HS-5 (cell line): ENCODE data around the gene PDE3B.
"Not testable (repeated sequence)": the region's sequence is repeated elsewhere in the genome, so short reads cannot be mapped to it uniquely, and the experiment has no call there.

Experiments used
- DNase-seq: peaks from one replicate; pipeline ENCODE4 v3.0.0-alpha.2; 2012; ENCODE audit warnings: low read depth

The PDE3B gene

GRCh38 chr11:14677146-14677545 is 33.5 kb downstream of the PDE3B start:
- DNase-seq = no peak

DNA sequence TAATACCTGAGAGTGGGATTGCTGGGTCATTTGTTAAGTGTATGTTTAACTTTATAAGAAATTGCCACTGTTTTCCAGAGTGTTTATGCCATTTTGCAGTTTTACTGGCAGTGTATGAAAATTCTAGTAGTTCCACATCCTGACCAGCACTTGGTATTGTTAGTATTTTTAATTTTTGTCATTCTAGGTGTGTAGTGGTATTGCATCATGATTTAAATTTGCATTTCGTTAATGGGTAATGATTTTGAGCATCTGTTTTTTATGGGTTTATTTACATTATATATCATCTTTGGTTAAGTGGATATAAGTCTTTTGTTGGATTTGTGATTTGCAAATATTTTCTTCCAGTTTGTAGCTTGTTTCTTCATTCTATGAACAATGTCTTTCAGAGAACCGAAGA is 34.7 kb downstream of the PDE3B start:
- no peak for DNase-seq

DNA sequence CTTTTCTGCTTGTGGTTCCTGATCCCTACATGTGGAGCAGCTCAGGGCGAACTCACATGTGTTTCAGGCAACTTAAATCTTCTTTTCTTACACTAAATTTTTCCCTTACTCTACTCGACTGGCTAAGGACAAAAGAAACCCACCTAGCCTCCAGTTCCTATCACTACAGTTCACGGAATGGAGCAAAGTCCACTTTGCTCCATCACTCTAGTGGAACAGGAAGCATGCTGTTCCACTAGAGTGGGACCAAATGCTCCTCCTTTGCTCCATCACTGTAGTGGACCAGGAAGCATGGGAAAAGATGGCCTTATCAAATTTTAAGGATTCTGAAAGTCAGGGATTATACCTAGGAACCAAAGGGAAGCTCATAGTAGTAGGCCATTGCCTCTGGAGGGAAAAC is 36.1 kb downstream of the PDE3B start:
- no peak for DNase-seq

GRCh38 chr11:14684234-14684915 is 40.8 kb downstream of the PDE3B start:
- DNase-seq = not testable (repeated sequence)

DNA sequence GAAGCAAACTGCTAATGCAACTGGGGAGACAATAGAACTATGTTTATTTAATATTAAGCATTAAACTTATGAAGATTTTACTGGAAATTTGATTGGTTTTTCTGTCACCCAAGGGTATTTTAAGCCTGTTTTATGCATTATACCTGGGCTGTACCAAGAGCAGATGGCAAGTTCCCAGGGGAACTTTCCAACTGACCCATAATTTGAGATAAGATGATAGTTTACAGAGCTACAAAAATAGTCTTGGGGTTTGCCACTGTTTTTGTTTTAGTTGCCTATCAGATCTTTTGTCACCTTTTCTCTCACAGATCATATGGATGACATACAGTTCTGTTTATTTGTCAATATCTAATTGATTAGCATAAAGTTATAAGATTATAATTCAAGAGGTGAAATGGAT is 43.9 kb downstream of the PDE3B start:
- DNase-seq = no peak

- DNase-seq = no peak
Observed at GRCh38 chr11:14687943-14688627, 44.5 kb downstream of the PDE3B start.

- DNase-seq = not testable (repeated sequence)
Observed at GRCh38 chr11:14695656-14696055, 52.1 kb downstream of the PDE3B start.

DNA sequence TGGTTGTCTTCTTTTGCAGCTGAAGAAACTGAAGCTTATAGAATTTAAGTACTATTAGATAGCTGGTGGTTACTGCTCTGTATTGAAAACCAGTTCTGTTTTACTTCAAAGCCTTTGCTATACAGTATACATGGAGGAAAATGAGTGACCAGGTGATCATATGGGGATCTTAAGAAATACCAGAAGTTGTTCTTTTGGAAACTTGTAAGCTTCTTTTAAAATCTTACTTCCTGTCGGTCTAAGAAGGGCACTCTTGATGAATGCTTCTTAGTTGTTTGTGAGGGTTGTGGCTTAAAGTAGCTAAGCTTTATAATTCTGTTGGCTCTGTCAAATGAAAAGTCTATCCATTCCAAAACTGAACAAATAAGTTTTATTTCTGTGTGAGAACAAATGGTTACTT is 55.2 kb downstream of the PDE3B start:
- DNase-seq = no peak

DNA sequence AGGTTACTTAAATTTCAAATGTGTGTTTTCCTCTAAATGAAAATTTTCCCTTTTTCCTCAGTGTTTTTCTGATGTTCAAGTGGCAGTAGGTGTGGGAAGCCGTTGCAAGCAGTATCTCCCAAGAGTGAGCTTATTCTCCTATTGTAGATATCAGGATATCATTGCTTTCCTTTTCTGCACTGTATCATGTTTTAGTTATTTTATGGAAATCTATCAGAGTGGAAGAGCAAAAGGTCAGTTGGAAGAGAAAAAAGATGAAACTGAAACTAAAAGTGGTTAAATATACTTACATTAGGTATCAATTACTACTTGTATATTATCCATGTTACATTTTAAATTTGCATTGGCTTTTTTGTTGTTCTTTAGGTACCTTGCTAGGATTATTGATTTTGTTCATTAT is 57.0 kb downstream of the PDE3B start:
- no peak for DNase-seq

DNA sequence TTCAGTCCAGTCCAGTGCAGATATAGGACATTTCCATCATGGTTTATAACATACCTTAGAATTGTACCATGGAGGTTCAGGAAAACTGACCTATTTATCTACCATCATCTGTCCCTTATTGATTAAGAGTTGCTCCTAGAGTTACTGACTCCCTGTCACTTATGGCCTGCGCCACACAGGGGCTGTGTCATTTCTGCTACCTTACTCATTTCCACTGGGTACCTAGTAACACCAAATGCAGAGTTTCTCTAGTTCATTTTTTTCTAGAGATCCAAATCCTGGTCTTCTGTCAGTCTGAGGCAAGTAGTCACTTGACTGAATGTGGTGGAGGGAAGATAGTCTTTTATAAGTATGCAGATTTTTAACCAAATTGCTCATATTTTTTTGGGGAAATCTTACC is 59.2 kb downstream of the PDE3B start:
- DNase-seq = no peak

DNA sequence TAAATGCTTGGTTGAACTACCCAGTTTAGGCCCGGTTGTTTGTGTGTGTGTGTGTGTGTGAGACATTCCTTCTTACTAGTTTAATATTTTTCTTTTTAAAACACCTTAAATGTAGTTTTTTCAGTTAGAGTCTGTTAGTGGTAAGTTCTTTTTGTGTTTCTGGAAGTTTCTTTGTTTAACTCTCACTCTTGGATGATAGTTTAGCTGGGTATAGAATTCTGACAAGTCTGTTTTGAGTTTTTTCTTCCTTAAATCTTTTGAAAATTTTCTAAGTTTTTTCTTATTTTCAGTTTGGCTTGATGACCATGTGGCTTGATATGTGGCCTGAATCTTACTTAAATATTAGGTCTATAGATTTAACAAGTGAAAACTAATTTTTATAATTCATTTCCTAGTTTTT is 60.1 kb downstream of the PDE3B start:
- no peak for DNase-seq

GRCh38 chr11:14705067-14705466 is 61.5 kb downstream of the PDE3B start:
- no peak for DNase-seq

- DNase-seq = no peak
Observed at GRCh38 chr11:14713496-14714244, 70.1 kb downstream of the PDE3B start.

DNA sequence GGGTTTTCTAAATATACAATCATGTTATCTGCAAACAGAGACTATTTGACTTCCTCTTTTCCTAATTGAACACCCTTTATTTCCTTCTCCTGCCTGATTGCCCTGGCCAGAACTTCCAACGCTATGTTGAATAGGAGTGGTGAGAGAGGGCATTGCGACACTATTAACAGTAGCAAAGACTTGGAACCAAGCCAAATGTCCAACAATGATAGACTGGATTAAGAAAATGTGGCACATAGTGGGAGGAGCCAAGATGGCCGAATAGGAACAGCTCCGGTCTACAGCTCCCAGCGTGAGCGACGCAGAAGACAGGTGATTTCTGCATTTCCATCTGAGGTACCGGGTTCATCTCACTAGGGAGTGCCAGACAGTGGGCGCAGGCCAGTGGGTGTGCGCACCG is 72.1 kb downstream of the PDE3B start:
- not testable (repeated sequence) for DNase-seq

DNA sequence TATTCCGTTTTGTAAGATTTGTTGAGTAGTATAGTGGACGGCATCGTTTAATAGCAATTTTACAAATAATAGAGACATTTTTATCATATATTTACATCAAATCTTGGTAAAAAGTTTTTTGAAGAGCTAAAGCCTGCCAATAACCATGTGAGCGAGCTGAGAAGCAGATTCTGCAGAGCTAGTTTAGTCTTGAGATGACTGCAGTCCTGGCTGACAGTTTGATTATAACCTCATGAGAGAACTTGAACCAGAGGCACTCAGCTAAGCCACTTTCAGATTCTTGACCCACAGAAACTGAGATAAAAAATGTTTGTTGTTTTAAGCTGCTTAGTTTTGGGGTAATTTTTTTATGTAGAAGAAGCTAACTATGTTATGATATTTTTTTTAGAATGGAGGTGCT is 78.9 kb downstream of the PDE3B start:
- no peak for DNase-seq

DNA sequence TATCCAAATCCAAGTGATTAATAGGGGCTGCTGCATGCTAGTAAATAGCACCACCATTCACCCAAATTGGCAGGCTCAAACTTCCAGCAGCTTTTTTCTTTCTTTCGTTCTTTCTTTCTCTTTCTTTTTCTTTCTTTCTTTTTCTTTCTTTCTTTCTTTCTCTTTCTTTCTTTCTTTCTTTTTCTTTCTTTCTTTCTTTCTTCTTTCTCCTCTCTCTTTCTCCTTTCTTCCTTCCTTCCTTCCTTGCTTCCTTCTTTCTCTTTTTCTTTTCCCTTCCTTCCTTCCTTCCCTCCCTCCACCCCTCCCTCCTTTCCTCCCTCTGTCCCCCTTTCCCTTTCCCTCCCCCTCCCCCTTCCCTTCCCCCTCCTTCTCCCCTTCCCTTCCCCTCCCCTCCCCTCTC is 81.5 kb downstream of the PDE3B start:
- no peak for DNase-seq

- no peak for DNase-seq
Observed at GRCh38 chr11:14727215-14727614, 83.6 kb downstream of the PDE3B start.

DNA sequence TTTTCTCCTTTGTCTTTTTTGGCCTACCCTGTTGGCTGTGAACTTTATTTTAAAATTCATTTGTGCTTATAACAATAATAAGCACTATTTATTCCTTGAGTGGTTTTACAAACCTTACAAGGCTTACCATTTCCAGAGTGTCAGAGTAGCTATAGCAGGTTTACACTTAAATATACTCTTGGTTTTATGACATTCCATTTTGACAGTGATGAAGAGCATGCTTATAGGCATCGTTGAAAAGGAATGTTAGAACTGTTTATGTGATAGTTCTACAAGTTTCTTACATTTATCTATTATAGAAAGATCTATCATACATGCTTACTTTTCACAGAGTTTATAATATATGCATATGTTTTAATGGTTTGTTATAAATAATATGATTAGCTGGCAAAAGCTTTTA is 84.1 kb downstream of the PDE3B start:
- DNase-seq = no peak

- not testable (repeated sequence) for DNase-seq
Observed at GRCh38 chr11:14740539-14740938, 96.9 kb downstream of the PDE3B start.

GRCh38 chr11:14741195-14741594 is 97.6 kb downstream of the PDE3B start:
- DNase-seq = no peak

- DNase-seq = no peak
Observed at GRCh38 chr11:14742849-14743559, 99.4 kb downstream of the PDE3B start.

DNA sequence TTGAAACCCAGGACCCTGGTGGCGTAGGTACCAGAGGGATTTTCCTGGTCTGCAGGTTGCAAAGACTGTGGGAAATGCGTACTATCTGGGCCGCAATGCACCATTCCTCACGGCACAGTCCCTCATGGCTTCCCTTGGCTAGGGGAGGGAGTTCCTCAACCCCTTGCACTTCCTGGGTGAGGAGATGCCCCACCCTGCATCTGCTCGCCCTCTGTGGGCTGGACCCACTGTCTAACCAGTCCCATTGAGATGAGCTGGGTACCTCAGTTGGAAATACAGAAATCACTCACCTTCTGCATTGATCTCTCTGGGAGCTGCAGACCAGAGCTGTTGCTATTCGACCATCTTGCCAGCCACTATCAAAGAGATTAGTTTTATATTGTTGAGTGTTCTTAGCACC is 100.1 kb downstream of the PDE3B start:
- not testable (repeated sequence) for DNase-seq
